OCI-LY1 (cell line): Measurements from ENCODE around the gene CERK.

ENCODE experiments used
- CTCF ChIP-seq: fragments of 200-600 bp; sonication (generic), shearing (Covaris generic); IDR thresholded peaks from 2 replicates; pipeline ENCODE4 v1.5.1; 2017; ENCODE audit warnings: mild to moderate bottlenecking, antibody characterized with exemption, low read length, moderate library complexity, mixed read lengths
- EZH2 ChIP-seq: fragments of 200-600 bp; sonication (generic), shearing (Covaris generic); IDR thresholded peaks from 2 replicates; pipeline ENCODE4 v1.8.0; 2017; ENCODE audit warnings: borderline replicate concordance, mixed run types, mild to moderate bottlenecking, antibody characterized with exemption, low read length, moderate library complexity, mixed read lengths

DNA sequence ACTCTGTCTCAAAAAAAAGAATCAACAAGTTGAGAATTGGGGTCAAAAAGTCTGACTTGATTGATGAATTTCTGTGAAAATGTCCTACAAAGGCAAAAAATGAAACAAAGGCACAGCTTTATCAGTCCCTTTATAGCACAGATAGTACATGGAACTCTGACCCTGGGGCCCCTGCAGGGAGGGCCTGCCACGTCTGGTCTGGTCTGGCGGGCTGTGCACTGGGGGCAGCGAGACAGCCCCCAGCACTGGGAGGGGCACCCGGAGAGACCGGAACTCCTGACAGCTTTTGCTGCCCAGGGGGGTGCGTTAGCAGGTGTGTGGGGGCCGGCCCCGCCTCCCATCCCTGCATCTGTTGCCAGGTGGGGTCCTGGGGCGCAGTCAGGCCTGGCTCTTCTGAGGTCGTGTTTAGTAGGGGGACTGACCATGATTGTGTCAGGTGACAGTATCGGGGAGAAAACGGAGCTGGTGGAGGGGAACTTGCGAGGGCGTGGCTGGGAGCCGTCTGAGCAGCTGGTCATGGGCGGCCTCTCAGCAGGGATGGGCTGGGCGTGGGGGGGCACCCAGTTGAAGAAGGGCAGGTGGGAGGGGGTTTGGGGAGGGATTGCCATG, 66.1 kb downstream of the CERK start:
- no peak for TF ChIP-seq CTCF
- no peak for TF ChIP-seq EZH2
